ENCODE results near the gene OBSCN. TPM values are rescaled to one million over a fixed set of nuclear protein-coding genes. Genes with fewer than 3 reads are reported as not detected.

The OBSCN gene
- total RNA-seq, 2 donors from 2014 or later, result 159 to 317 TPM

DNA sequence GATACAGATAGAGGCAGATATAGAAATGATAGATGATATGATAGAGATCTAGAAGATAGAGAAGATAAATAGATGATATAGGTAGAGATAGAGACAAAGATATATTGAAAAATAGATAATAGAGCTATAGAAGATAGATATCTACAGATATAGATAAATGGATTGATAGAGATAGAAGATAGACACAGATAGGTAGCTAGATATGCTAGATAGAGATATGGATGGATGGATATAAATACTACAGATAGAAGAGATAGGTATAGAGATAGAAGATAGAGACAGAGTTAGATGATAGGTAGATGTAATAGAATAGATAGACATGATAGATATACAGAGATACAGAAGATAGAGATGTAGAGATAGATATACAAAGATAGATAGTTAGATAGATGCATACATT is 177.4 kb downstream of the OBSCN start:
- no peaks in the 10 kb centered on the region for H3K9me3 ChIP-seq
- no peak overlapping the region for H3K27ac ChIP-seq
- no peak for DNase-seq (ENCODE audit: low spot score)
- no peaks in the 10 kb centered on the region for H3K27me3 ChIP-seq
- TF ChIP-seq, protein P1, sequence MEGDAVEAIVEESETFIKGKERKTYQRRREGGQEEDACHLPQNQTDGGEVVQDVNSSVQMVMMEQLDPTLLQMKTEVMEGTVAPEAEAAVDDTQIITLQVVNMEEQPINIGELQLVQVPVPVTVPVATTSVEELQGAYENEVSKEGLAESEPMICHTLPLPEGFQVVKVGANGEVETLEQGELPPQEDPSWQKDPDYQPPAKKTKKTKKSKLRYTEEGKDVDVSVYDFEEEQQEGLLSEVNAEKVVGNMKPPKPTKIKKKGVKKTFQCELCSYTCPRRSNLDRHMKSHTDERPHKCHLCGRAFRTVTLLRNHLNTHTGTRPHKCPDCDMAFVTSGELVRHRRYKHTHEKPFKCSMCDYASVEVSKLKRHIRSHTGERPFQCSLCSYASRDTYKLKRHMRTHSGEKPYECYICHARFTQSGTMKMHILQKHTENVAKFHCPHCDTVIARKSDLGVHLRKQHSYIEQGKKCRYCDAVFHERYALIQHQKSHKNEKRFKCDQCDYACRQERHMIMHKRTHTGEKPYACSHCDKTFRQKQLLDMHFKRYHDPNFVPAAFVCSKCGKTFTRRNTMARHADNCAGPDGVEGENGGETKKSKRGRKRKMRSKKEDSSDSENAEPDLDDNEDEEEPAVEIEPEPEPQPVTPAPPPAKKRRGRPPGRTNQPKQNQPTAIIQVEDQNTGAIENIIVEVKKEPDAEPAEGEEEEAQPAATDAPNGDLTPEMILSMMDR (IDR thresholded peaks at IDR 0.05), result no peak
- H3K4me1 ChIP-seq, result no peaks in the 10 kb centered on the region
- no peak overlapping the region for H3K4me3 ChIP-seq
- no peaks in the 10 kb centered on the region for H3K36me3 ChIP-seq

GRCh38 chr1:228387321-228387720 is 179.5 kb downstream of the OBSCN start:
- Histone ChIP-seq H3K36me3 (no peaks in the 10 kb centered on the region), H3K27ac (no peak overlapping the region), H3K9me3 (no peaks in the 10 kb centered on the region), H3K27me3 (no peaks in the 10 kb centered on the region), H3K4me1 (no peaks in the 10 kb centered on the region), H3K4me3 (no peak overlapping the region)
- TF ChIP-seq, protein P1 (IDR thresholded peaks at IDR 0.05), result no peak
- no peak for DNase-seq (ENCODE audit: low spot score)

GRCh38 chr1:228390649-228391048 is 182.8 kb downstream of the OBSCN start:
- Histone ChIP-seq H3K27me3 (no peaks in the 10 kb centered on the region), H3K27ac (no peak overlapping the region), H3K9me3 (no peaks in the 10 kb centered on the region), H3K36me3 (peaks cover 9% of the 10 kb centered on the region), H3K4me1 (peaks cover 0 to 15% of the 10 kb centered on the region in 2 donors), H3K4me3 (no peak overlapping the region)
- TF ChIP-seq, protein P1 (IDR thresholded peaks at IDR 0.05), result no peak
- no peak for DNase-seq (ENCODE audit: low spot score)

- Histone ChIP-seq H3K27me3 (no peaks in the 10 kb centered on the region), H3K27ac (no peak overlapping the region), H3K36me3 (peaks cover 14% of the 10 kb centered on the region), H3K4me3 (no peak overlapping the region), H3K9me3 (no peaks in the 10 kb centered on the region), H3K4me1 (peaks cover 0 to 15% of the 10 kb centered on the region in 2 donors)
- TF ChIP-seq, protein P1 (IDR thresholded peaks at IDR 0.05), result no peak
- no peak for DNase-seq (ENCODE audit: low spot score)
Observed at GRCh38 chr1:228391411-228392020, 183.7 kb downstream of the OBSCN start.

DNA sequence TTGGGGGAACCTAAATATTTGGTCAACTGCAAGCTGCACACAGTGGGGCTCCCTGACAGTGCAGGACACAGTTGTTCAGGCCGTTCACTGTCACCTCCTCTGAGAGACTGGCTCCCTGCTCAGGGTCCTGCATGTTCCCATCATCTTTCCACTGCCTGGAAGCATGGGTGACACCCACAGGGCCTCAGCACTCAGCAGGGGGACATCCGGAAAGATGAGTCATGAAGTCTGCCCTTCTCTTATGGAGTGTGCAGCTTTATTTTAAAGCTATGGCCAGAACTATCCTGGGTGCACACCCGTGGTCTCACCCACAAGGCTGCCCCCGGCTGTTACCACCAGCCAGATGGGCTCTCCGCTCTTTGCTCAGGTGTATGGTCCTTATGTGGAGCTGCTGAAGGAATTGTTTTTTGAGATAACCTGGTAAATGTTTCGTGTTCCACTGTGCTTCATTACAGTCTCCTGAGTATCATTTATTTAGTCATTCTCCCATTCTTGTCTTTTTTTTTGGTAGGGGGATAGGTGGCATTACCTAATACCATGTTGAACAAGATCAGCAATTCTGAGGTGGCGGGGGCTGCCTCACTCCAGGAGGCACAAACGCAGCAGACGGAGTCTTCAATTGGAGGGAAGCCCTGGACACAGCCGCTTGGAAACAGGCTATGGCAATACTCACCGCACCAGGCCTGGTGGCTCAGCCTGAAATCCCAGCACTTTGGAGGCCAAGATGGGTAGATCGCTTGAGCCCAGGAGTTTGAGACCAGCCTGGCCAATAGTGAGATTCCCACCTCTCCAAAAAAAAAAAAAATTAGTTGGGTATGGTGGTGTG is 184.5 kb downstream of the OBSCN start:
- H3K27ac ChIP-seq, result no peak overlapping the region

More for the DNA sequence above, 184.5 kb downstream of the OBSCN start:
- Histone ChIP-seq H3K4me3 (no peak overlapping the region), H3K36me3 (peaks cover 18% of the 10 kb centered on the region), H3K4me1 (peaks cover 0 to 15% of the 10 kb centered on the region in 2 donors), H3K9me3 (no peaks in the 10 kb centered on the region), H3K27me3 (no peaks in the 10 kb centered on the region)
- no peak for DNase-seq (ENCODE audit: low spot score)
- TF ChIP-seq, protein P1 (IDR thresholded peaks at IDR 0.05), result no peak
